Measurements from ENCODE around the gene GPR137.

GRCh38 chr11:64306563-64306875 is 20.9 kb downstream of the GPR137 start:
- TF ChIP-seq YY1 (IDR thresholded peaks at IDR 0.05; ENCODE audit: insufficient read depth, insufficient read length) (no peak), ZNF274 (IDR thresholded peaks at IDR 0.05; ENCODE audit: low read depth, low read length) (no peak), SUZ12 (IDR thresholded peaks at IDR 0.05; ENCODE audit: extremely low read depth, insufficient read depth, insufficient read length) (no peak)
